GM18517 (cell line): ENCODE measurements around the gene UBAC2.

Source experiments
- ATAC-seq: cut with Tn5 transposase; IDR thresholded peaks from one replicate; pipeline ENCODE4 v1.9.1; 2021; ENCODE audit warnings: mild to moderate bottlenecking, moderate library complexity; ENCODE audit not compliant: unreplicated experiment

Gene UBAC2

GRCh38 chr13:99422586-99423220 is 222.0 kb downstream of the UBAC2 start:
- ATAC-seq = no peak

GRCh38 chr13:99425485-99426341 is 225.1 kb downstream of the UBAC2 start:
- peak; percentile 77 for ATAC-seq

- no peak for ATAC-seq
Measured at GRCh38 chr13:99426426-99426825, 225.8 kb downstream of the UBAC2 start.

GRCh38 chr13:99429670-99430069 is 229.0 kb downstream of the UBAC2 start:
- no peak for ATAC-seq

GRCh38 chr13:99431927-99432608 is 231.4 kb downstream of the UBAC2 start:
- peak; percentile 35 for ATAC-seq

- ATAC-seq = peak; percentile 47
Measured at GRCh38 chr13:99432609-99433542, 232.2 kb downstream of the UBAC2 start.

- ATAC-seq = no peak
Measured at GRCh38 chr13:99433543-99434075, 233.0 kb downstream of the UBAC2 start.

GRCh38 chr13:99434258-99434788 is 233.7 kb downstream of the UBAC2 start:
- ATAC-seq = no peak

GRCh38 chr13:99435116-99435515 is 234.5 kb downstream of the UBAC2 start:
- ATAC-seq = no peak

GRCh38 chr13:99435998-99436397 is 235.3 kb downstream of the UBAC2 start:
- no peak for ATAC-seq
